Left colon (tissue), 2 donors: Measurements from ENCODE around the gene CAPN15. TPM values are rescaled to one million over a fixed set of nuclear protein-coding genes. Genes with fewer than 3 reads are reported as not detected.
A peak's percentile ranks its signal among the peaks of the same experiment; 100 is the strongest.

Experiments
- ATAC-seq: fragments of 200-7000 bp; cut with Tn5 transposase; one replicate; pipeline ENCODE4 v1.9.1; 2020; ENCODE audit warnings: mild to moderate bottlenecking, moderate library complexity
- DNase-seq, 2 donors: peaks; one replicate each; pipeline ENCODE4 v3.0.0-alpha.2; 2020
- intact Hi-C, 2 donors: fragments of 100-400 bp; cut with DNase I in 1 of 2; cut with micrococcal nuclease in 1 of 2; formaldehyde crosslinking; loops; one replicate each; pipeline versions ENCODE4 v1.11.2 to v1.14.0; 2022; cut with DNase I, micrococcal nuclease
- total RNA-seq, 2 donors: library from RNA; stranded (reverse); fragmentation: NEBNext Ultra II Directional; extraction: Animal tissue kit (Norgen Biotek cat#: 25700); gene quantifications; one replicate each; pipeline ENCODE4 v1.2.1, GENCODE V29; 2021
- donor health status: DM: no; HTN: no; CAD: no.
- donor health status: DM: yes; HTN: yes; CAD: no.

The CAPN15 gene
- total RNA-seq, 2 donors from 2014 or later = 98.8 to 102 TPM

DNA sequence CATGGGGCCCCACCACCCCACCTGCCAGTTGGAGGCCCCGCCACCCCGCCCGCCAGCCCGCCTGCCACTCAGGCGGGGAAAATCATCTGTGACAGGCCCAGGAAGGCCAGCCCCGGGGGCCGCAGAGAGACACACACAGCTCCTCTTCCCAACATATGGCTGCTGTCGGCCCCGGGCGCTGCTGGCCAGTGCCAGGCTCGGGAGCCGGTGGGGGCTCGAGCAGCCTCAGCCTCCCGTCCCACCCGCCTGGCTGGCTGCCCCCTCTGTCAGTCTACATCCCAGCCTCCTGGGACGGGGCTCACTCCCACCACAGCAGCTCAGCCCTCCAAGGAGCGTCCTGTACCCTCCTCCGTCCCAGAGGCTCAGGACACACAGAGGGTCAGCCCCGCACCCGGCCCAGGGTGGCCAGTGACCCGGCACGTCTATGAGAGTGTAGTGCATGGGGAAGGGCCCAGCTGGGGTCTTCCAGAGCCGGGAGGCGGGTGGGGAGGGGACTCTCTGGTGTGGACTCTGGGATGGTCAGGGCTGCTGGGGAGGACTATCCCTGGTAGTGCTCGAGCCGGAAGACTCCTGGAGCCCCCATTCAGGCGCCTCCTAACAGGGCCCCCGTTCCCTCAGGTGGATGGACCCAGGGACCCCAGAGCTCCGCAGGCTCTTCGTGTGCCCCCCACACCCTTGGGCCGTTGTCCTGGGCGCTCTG is 29.1 kb downstream of the CAPN15 start:
- ATAC-seq = no peak
- no peak for DNase-seq
- intact Hi-C loops = no loop called here

DNA sequence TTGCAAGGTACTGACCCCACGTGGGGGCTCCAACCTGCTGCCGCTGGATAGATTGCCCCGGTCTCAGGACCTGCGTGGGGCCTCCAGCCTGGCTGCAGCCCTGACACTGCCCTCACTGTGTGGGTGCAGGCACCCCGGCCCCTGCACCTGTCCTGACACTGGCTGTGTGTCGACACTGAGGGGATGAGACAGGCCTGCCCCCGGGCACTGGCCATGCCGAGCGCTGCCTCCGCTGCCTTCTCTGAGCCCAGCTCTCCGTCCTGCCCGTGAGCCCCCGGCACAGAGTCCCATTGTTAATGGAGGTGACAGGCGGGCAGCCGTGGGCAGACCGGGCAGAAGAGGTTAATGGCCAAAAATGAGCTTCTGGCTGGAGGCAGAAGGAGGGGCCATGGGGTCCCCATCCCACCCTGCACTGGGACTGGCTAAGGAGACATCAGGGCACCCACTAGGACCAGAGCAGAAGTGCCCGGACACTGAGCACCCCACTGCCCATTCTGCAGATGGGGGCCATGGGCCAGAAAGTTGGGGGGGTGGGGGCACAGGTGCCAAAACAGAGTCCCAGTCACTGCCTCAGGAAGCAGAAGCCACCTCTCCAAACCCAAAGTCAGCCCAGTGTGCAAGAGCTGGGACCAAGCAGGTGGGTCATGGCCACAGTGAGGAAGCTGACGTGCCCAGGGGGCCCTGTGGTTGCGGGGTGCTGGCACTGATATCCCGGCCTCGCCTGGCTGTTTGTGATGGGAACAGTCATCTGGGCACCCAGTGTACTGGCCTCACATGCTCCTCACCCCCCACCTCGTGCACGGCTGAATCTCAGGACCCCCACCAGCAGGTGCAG is 30.2 kb downstream of the CAPN15 start:
- ATAC-seq = no peak
- intact Hi-C loops = no loop called here
- DNase-seq = no peak

DNA sequence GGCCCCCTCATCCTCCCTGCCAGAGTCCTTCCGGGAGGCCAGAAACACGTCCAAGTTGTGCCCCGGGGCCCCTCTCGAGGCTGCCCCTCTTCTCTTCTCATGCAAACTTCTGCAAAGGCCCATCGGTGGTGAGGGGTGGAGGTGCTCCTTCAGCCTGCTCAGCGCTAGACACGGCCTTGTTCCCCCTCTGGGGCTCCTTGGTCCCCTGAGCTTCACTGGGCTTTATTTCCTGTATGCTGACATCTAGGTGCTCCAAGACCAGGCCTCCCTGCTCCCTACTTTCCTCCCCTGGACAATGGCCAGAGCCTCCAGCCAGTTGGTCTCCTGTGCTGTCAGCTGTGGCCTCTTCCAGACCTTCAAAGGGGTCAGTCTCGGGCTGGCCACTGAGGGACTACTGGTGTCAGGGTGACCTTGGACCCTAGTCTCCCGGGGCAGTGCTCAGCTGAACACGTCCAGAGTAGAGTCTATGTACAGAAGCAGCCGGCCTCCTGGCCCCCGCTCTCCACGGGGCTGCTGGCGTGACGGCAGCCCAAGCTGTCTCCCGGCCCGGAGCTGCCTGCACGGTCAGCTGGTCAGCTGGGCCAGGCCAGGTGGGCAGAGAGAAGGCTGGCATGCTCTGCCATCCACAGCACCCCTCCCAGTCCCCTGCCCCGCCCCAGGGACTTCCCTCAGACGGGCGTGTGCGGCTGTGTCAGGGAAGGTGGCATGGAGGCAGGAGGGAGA is 30.9 kb downstream of the CAPN15 start:
- no peak for DNase-seq
- intact Hi-C loops = no loop called here
- peak; percentile 54 for ATAC-seq

DNA sequence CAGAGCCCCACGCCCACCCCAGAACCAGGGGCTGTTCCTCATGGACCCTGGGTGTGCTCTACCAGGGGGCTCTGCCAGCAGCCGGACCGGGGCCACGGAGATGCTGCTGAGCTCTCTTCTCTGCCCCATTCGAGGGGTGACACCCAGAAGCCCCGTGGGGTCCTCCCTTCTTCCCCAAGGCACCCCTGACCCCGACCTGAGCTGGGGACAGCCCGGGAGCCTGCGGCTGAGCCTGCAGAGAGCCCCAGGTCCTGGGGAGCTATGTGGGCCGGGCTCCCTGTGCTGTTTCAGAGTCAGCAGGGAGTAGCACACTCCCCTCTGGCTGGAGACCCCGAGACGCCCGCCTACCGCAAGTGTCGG is 31.5 kb downstream of the CAPN15 start:
- DNase-seq = no peak
- intact Hi-C loops = no loop called here
- no peak for ATAC-seq

DNA sequence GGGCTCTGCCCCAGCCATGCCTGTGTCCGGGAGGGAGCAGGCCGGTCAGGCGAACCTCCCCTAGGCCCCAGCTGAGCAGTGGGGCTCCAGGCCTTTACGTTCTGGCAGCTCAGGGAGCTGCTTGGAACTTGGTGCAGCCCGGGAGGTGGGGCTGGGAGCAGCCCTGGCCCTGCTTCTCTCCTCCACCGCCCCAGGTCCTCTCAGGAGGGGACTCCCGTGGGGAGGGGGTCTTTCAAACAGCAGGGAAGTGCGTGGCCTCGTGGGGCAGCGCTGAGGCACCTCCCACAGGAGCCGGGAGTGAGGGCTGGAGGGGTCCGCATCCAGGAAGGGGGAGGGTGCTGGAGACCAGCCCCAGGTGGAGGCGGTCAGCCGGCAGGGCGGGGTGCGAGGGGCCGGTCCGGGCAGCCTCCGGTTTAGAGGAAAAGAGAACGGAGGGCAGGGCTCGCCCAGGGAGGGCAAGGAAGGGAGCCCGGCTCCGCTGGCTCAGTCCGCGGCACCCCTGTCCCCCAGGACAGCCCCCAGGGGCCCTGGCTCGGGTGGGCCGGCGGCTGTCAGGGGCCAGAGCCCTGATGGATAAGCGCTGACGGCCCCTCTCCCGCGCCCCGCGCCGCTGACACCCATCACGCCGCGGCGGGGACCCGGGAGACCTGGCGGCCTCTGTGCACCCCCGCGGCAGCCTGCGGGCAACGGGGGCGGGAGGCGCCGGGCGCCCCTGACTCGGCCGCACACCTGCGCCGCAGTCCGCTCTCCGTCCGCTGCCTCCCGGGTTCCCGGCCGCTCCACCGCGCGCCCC is 32.1 kb downstream of the CAPN15 start:
- intact Hi-C loops = no loop called here
- DNase-seq = no peak
- no peak for ATAC-seq

DNA sequence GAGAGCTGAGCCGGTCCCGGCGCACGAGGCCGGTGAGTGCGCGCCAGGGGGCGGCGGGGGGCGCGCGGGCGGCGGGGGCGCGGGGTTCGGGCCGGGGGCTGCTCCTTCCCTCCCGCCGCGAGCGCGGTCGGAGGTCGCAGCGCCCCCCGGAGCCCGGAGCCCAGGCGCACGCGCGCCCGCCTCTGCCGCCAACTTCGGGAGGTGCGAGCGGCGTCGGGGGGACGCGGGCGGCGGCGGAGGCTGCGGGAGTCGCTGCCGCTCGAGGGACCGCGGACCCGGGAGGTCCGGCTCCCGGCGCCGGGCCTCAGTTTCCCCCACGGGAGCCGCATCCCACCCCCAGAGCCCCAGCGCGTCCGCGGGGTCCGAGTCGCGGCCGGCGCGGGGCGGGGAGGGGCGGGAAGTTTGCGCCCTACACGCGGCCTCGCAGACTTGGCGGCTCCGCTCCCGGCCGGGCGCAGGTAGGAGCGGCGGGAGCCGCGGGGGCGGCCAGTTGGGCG is 32.7 kb downstream of the CAPN15 start, which contains the start of gene PRR35:
Gene PRR35, plus strand, starts transcription at position 191 of the 497 bp plus-strand sequence. CDS start 2,901 bp downstream, outside the sequence.
- DNase-seq (no peak), ATAC-seq (no peak)
- intact Hi-C loops = no loop called here

DNA sequence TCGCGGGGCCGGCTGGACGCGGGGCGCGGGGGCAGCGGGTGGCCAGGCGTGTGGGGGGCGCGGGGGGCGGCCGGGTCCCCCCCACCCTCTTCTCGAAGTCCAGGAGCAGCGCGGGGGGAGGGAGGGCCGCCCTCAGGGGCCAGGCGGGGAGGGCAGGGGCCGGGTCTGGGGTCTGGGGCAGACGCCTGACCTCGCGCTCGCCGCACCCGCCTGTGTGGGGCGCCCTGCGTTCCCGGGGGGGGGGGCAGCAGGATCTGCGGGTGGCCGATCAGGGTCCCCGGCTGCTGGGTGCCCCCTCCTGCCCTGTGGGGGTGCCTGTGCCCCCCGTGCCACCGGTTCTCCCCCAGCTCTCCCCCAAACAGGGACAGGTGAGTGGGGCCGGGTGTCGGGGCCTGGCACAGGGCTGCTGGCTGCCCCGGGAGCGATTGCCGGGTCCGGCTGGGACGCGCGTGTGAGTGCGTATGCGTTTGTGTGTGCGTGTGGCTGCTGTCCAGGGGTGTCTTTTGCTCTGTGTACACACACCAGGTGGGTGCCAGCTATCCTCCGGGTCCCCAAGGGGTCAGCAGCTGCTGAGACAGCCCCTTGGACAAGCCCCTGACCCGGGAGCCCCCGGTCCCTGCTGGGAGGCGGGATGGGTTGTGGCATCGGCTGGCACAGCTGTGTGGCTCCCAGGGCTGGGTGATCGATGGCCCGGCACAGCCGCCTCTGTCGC is 33.3 kb downstream of the CAPN15 start:
- intact Hi-C loops = no loop called here
- no peak for ATAC-seq

DNA sequence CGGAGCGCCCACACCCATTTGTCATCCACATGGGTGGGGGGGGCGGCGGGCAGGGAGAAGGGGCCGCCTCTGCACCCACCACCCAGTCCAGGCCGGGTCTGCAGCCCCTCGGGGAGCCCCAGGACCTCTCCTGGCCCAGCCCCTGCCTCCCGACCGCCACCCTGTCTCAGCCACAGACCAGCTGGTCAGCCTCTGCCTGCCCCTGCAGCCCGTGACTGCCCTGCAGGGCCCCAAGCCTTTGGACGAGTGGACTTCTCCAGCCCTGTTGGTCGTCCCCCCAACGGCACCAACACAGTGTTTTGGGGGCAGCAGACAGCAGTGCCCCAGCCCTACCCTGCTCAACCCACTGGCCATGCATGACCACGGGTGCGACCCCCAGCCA is 33.9 kb downstream of the CAPN15 start:
- DNase-seq (no peak), ATAC-seq (no peak)
- intact Hi-C loops = no loop called here

More for the DNA sequence above, 33.3 kb downstream of the CAPN15 start:
- no peak for DNase-seq

DNA sequence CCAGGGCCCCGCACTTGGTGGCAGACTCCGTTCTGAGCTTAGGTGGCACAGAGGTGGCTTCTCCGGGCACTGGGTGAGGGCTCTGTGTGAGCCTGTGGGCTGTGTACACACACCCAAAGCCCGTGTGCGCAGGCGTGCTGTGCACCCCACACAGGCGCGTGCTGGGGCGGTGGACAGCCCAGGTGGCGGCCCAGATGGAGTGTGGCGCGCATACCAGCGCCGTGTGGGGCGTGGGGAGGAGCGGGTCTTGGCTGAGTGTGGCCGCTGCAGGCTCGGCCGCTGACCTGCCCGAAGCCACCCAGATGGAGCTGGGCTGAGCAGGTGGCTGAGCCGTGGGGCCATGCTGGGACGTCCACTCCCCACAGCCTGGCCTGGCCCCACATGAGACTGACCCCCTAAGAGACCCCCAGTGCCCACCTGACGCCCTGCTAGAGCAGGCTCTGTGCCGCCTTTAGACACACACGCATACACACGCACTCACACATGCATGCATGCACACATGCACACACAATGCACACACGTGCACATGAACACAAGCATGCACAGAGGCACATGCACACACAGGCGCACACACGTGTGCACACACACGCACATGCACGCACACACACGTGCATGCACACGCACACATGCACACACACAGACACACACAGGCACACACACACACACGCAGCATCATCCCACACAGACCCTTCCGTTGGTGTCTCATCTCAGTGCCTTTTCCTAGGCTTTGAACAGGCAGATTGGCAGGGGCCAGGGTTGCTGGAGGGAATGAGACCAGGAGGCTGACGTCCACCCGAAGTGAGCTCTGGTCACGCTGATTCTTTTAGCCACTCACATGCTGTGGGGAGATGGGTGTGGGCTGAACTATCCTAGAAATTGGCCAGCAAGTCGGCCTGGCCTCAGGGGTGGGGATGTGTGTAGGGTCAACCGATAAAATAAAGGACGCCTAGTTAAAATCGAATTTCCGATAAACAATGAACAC is 34.7 kb downstream of the CAPN15 start:
- ATAC-seq (no peak), DNase-seq (no peak)
- intact Hi-C loops = no loop called here

DNA sequence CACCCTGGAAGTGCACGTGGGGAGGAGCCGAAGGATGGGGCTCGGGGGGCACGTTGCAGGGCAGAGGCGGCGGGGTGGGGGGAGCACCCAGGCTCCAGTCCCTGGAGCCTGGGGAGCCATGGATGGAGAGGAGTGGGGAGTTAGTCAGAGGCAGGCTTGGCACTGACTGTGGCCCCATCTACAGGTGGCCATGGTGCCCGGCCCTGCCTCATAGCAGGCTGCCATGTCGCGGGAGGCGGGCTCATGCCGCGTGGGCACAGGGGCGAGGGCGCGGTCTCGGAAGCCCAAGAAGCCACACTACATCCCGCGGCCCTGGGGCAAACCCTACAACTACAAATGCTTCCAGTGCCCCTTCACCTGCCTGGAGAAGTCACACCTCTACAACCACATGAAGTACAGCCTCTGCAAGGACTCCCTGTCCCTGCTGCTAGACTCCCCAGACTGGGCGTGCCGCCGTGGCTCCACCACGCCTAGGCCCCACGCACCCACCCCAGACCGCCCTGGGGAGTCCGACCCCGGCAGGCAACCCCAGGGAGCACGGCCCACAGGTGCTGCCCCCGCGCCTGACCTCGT is 35.6 kb downstream of the CAPN15 start:
- ATAC-seq = no peak
- no peak for DNase-seq
- intact Hi-C loops = no loop called here

DNA sequence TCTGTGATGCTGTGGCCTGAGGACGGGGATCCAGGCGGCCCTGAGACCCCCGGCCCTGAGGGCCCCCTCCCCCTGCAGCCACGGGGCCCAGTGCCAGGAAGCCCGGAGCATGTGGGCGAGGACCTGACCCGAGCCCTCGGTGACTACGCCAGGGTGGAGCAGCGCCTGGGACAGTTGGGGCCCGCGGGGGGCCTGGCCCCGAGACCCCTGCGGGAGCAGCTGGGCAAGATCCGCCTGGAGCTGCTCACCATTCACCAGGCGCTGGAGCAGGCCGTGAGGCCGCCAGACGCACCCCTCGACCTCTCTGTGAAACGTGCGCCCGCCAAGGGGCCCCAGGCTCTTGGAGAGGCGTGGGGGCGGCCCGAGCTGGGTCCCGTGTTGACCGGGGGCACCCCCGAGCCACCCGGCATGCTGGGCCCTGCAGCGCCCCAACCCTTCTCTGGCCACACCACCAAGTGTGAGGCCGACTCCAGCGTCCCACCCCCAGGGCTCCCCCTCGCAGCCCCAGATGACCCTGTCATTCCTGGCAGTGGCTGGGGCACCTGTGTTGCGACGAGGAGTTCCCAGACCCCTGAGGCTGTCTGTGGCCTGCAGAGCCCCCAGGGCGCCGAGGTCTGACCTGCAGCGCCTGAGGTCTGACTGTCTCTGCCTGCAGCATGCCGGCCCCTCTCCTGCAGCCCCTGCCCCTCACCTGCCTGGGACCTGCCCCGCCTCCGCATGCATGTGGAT is 37.3 kb downstream of the CAPN15 start:
- ATAC-seq = no peak
- intact Hi-C loops = no loop called here

DNA sequence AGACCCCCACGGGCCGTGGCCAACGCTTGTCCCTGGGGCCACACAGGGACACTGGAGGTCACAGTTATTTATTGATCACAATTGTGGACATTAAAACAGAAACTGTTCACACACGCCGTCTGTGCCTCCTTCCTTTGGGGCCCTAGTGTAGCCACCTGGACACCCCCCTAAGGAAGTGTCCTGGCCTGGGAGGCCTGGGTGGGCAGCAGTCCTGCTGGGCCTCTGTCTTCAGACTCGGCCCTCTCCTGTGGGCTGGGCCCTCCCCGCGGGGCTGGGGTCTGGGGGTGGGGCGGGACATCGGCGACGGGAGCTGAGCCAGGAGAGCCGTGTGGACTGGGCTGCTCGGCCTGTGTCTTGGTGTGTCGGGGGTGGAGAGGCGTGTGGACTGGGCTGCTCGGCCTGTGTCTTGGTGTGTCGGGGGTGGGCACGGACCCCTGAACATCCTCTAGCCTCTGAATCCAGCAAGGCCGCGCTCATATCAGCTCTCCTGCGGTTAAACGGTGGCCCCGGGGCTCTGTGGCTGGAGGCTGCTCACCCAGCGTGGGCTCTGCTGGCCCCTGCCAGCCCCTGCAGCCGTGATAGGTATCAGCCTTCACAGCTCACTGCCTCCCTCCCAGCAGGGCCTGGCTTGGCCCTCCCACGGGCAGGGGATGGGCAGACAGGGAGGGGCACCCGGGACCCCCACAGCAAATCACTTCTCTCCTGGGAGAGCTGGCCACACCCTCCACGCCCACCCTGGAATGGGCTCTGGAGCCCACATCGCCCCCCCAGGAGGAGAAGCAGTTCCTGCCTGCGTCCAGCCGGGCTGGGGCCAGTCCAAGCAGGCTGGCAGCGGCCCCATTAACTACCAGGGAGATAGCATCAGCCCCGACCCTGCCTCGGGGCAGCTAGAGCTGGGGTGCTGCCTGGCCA is 38.2 kb downstream of the CAPN15 start:
- no peak for ATAC-seq

More for the DNA sequence above, 37.3 kb downstream of the CAPN15 start:
- DNase-seq = no peak

DNA sequence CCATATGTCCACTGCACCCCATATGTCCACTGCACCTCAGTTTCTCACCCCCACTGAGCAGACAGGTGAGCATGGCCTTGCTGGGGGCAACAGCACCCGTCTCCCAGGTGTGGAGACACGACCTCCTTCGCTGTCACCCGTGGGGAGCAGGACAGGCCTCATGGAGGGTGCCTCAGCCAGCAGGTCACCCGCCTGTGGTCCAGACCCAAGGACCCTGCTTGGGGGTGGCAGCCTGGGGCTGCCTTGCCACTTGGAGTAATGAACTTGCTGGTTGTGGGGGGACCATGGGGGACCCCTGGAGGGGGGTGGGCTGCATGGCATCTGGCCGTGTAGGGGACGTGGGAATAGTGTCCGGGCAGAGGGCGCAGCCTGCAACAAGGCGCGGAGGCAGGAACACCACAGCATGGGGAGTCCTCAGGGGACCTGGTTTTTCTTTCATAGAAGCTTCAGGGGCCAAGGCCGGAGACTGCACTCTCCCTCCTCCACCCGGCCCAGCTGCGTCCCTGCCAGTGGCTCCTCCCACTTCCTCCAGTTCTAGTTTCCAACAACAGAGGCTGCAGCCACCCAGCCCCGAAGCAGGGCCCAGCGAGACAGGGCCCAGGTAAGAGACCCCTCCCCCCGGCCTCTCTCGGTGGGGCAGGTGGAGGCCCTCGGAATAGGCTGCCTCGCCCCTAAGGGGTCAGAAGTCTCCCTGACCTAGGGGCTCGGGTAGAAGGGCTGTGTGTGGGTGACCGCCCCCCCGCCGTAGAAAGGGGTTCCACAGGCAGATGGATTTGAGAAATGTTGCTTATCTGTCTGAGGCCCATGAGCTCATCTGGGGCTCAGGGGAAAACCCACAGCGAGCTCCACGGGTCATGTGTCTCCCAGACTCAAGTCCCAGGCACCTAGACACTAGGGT is 39.2 kb downstream of the CAPN15 start, which contains the start of gene NHLRC4:
Gene NHLRC4, plus strand, starts transcription at position 531 of the 898 bp plus-strand sequence. CDS start 1,043 bp downstream, outside the sequence.
- ATAC-seq (peak; percentile 48), DNase-seq (peak; percentile 67 to 81)
- intact Hi-C loops = no loop called here

More for the DNA sequence above, 38.2 kb downstream of the CAPN15 start:
- no peak for DNase-seq
- intact Hi-C loops = no loop called here
